Stimulated activated naive CD8-positive, alpha-beta T cell treated with anti-CD3 and anti-CD28 coated beads, Interleukin-15, amount 100 ng/mL, for 72 hours (primary cell): ENCODE results near the gene TEAD4.

ENCODE experiments used
- ATAC-seq: fragments of 150-1000 bp; cut with Tn5 transposase; 2 replicates; pipeline ENCODE4 v1.10.0; 2021; ENCODE audit warnings: mild to moderate bottlenecking, moderate library complexity
- DNase-seq, 2 donors: peaks; one replicate each; pipeline ENCODE4 v3.0.0; 2021 to 2022
- H3K27ac Mint-ChIP-seq, 2 donors: one replicate each; pipeline ENCODE4 v1.8.0; 2022; ENCODE audit warnings: mild to moderate bottlenecking in 2 of 2, mixed read lengths in 2 of 2, moderate library complexity in 2 of 2
- H3K27me3 Mint-ChIP-seq: one replicate; pipeline ENCODE4 v1.8.0; 2022; ENCODE audit warnings: mixed read lengths
- H3K4me1 Mint-ChIP-seq: one replicate; pipeline ENCODE4 v1.8.0; 2022; ENCODE audit warnings: mild to moderate bottlenecking, mixed read lengths
- H3K4me3 Mint-ChIP-seq, 2 donors: one replicate each; pipeline ENCODE4 v1.8.0; 2022; ENCODE audit warnings: mild to moderate bottlenecking in 2 of 2, mixed read lengths in 2 of 2, moderate library complexity in 1 of 2
- H3K9me3 Mint-ChIP-seq, 2 donors: one replicate each; pipeline ENCODE4 v1.8.0; 2022; ENCODE audit warnings: mixed read lengths in 2 of 2

Gene TEAD4

GRCh38 chr12:2955888-2956287 lies 3.3 kb upstream of the TEAD4 start:
- Mint-ChIP-seq H3K9me3 (no peaks in the 10 kb centered on the region), H3K27me3 (peaks cover 45% of the 10 kb centered on the region), H3K4me3 (no peak overlapping the region), H3K27ac (no peak overlapping the region), H3K4me1 (peaks cover 18% of the 10 kb centered on the region)
- DNase-seq (no peak), ATAC-seq (no peak)

GRCh38 chr12:2957816-2958431 lies 1.3 kb upstream of the TEAD4 start:
- H3K4me1 Mint-ChIP-seq, result peaks cover 25% of the 10 kb centered on the region
- no peak overlapping the region for H3K27ac Mint-ChIP-seq
- peak overlapping the region in 1 of 2 donors; percentile 81 for H3K4me3 Mint-ChIP-seq
- no peak for ATAC-seq
- H3K9me3 Mint-ChIP-seq, result no peaks in the 10 kb centered on the region
- peaks cover 62% of the 10 kb centered on the region for H3K27me3 Mint-ChIP-seq
- no peak for DNase-seq

GRCh38 chr12:2958432-2959191 lies 585 bp upstream of the TEAD4 start:
- no peak for DNase-seq
- Mint-ChIP-seq H3K4me3 (peak overlapping the region; percentile 81 to 85), H3K9me3 (no peaks in the 10 kb centered on the region), H3K4me1 (peaks cover 25% of the 10 kb centered on the region), H3K27ac (peak overlapping the region in 1 of 2 donors; percentile 59), H3K27me3 (peaks cover 69% of the 10 kb centered on the region)
- peak; percentile 19 for ATAC-seq

GRCh38 chr12:2959505-2960389 lies 550 bp downstream of the TEAD4 start:
- Mint-ChIP-seq H3K9me3 (no peaks in the 10 kb centered on the region), H3K27me3 (peaks cover 80% of the 10 kb centered on the region), H3K4me3 (peak overlapping the region; percentile 54 to 56), H3K27ac (no peak overlapping the region), H3K4me1 (peaks cover 25% of the 10 kb centered on the region)
- ATAC-seq (peak; percentile 55), DNase-seq (peak in 1 of 2 donors; percentile 23)

- Mint-ChIP-seq H3K4me1 (peaks cover 25% of the 10 kb centered on the region), H3K9me3 (no peaks in the 10 kb centered on the region), H3K27ac (no peak overlapping the region), H3K27me3 (peaks cover 84% of the 10 kb centered on the region), H3K4me3 (peak overlapping the region; percentile 54 to 56)
- peak; percentile 13 to 17 for DNase-seq
- ATAC-seq, result peak; percentile 70
These were observed 1.3 kb downstream of the TEAD4 start for GRCh38 chr12:2960390-2960956.

DNA sequence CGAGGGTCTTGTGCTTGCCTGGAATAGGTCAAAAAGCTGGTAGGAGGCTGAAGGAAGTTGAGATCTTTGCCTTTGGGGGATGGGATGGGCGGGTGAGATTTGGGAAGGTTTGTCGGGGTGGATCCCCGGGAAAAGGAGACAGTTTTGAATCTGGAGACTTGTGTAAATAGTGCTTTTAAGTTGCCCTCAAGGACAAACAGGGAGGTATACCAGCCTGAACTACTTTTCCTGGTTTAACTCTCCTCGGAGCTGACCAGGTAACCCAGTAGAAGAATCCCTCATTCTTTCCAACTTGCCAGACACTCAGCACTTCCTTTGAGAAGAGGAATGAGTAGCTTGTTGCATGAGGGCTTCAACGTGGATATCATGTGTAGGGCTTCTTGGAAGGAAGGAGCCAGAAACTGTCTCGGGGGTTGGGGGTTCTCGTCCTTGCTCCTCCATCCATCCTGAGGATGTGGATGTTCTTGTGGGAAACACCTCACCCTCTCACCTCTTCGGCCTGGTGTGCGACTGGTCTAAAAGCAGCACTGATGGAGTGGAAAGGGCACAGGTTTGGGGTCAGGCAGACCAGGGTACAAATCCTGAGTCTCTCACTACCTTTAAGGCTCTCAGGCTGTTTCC lies 1.9 kb downstream of the TEAD4 start:
- Mint-ChIP-seq H3K27ac (no peak overlapping the region), H3K9me3 (no peaks in the 10 kb centered on the region), H3K27me3 (peaks cover 88% of the 10 kb centered on the region), H3K4me3 (peak overlapping the region; percentile 54 to 56), H3K4me1 (peaks cover 25% of the 10 kb centered on the region)
- DNase-seq (no peak), ATAC-seq (no peak)

DNA sequence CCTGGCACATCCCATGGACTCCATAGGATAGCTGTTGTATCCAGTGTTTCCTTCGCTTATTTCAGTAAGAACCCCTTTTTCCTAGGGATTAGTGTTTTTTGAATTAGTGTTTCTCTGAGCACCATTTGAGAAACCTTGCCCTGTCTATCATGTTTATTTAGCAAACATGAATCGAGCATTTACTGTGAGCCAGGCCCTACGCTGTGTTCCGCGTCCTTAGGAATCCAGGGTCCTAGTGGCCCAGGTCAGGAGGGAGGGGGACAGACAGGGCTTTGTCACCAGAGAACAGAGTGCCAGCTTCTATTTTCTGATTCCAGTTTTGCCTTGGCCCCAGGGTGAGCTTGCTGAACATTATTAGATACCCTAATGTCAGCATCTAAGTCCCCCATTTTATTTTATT lies 2.5 kb downstream of the TEAD4 start:
- H3K27ac Mint-ChIP-seq, result no peak overlapping the region
- H3K27me3 Mint-ChIP-seq, result peaks cover 84% of the 10 kb centered on the region
- no peak for ATAC-seq
- H3K9me3 Mint-ChIP-seq, result no peaks in the 10 kb centered on the region
- no peak for DNase-seq
- H3K4me3 Mint-ChIP-seq, result no peak overlapping the region
- peaks cover 25% of the 10 kb centered on the region for H3K4me1 Mint-ChIP-seq

DNA sequence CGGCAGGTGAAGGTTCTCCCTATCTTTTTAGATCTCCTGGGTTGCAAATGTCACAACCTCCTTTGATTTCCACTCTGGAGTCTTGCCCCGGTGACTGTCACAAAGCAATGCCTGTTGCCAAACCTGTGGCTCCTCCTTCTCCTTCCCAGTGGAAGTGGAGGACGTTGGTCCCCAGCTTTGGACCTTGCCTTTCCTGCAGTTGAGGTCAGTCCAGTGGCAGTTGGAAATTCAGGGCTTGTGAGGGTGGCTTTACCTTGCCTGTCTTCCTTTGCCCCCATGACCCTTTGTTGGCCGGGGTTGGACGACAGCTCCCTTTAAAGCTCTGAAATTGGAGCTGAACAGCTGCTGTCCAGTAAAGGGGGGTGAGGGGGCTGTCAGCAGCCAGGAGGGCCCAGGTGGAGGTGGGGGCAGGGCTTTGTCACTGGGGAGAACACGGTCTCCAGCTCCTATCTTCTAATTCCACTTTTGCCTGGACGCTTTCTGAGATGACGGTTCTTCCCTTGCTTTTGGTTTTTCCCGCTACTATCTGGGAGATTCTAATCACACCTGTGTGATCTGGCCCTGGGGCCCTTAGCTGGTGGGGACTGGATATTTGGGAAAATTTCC lies 4.1 kb downstream of the TEAD4 start:
- peaks cover 24% of the 10 kb centered on the region for H3K4me1 Mint-ChIP-seq
- DNase-seq, result no peak
- no peak overlapping the region for H3K4me3 Mint-ChIP-seq
- peaks cover 69% of the 10 kb centered on the region for H3K27me3 Mint-ChIP-seq
- ATAC-seq, result no peak
- H3K27ac Mint-ChIP-seq, result no peak overlapping the region
- H3K9me3 Mint-ChIP-seq, result no peaks in the 10 kb centered on the region

DNA sequence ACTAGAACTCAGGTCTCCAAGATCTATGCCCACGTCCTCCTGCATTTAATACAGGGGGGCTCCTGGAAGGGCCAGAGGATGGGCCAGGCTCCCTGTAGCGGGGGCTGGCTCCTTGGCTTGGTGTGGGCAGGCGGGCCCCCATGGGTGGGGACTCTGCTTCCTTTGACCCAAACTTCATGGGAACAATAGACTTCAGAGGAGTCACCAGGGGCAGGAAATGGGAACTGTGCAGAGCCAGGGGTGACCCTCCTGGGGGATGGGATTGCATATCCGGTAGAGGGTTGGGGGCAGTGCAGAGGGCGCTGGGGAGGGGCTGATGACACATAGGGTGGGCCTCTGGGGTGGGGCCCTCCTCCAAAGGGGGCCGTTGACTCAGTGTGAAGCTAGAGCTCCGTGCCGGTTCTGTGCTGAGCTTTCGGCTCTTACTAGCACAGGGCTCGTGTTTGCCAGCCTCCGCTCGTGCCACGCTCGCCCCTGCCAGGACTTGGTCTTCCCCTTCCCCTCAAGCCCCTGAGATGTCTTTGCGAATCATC lies 4.6 kb downstream of the TEAD4 start:
- Mint-ChIP-seq H3K4me1 (peaks cover 19% of the 10 kb centered on the region), H3K4me3 (no peak overlapping the region), H3K9me3 (no peaks in the 10 kb centered on the region), H3K27me3 (peaks cover 63% of the 10 kb centered on the region), H3K27ac (no peak overlapping the region)
- ATAC-seq, result no peak
- DNase-seq, result no peak

DNA sequence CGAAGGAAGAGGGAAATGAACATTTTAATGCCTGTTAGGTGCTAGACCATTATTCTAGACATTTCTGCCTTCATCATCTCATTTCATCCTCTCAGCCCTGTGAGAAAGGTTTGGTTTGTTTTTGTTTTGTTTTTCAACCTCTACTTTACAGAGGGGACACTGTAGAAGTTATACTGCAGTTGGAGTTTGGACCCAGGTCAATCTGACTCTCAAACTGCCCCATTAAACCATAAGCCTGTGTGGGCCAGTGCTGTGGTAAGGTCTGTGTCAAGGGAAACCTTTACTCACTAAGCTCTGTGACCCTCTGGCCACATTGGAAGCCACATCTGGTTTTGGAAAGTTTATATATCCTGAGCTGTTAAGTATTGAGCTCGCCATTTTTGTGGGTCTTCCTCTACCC lies 8.5 kb downstream of the TEAD4 start:
- H3K4me1 Mint-ChIP-seq, result no peaks in the 10 kb centered on the region
- no peak for ATAC-seq
- peaks cover 46% of the 10 kb centered on the region for H3K27me3 Mint-ChIP-seq
- H3K9me3 Mint-ChIP-seq, result no peaks in the 10 kb centered on the region
- no peak for DNase-seq
- H3K4me3 Mint-ChIP-seq, result no peak overlapping the region
- no peak overlapping the region for H3K27ac Mint-ChIP-seq

- ATAC-seq (no peak), DNase-seq (no peak)
- H3K9me3 Mint-ChIP-seq, result no peaks in the 10 kb centered on the region
- H3K4me1 Mint-ChIP-seq, result no peaks in the 10 kb centered on the region
- no peak overlapping the region for H3K4me3 Mint-ChIP-seq
- no peak overlapping the region for H3K27ac Mint-ChIP-seq
- peaks cover 26% of the 10 kb centered on the region for H3K27me3 Mint-ChIP-seq
These were observed 11.5 kb downstream of the TEAD4 start for GRCh38 chr12:2970744-2971143.

- H3K4me3 Mint-ChIP-seq, result no peak overlapping the region
- ATAC-seq, result no peak
- DNase-seq, result no peak
- no peaks in the 10 kb centered on the region for H3K9me3 Mint-ChIP-seq
- peaks cover 20% of the 10 kb centered on the region for H3K27me3 Mint-ChIP-seq
- H3K4me1 Mint-ChIP-seq, result no peaks in the 10 kb centered on the region
- no peak overlapping the region for H3K27ac Mint-ChIP-seq
These were observed 14.4 kb downstream of the TEAD4 start for GRCh38 chr12:2973566-2973965.

DNA sequence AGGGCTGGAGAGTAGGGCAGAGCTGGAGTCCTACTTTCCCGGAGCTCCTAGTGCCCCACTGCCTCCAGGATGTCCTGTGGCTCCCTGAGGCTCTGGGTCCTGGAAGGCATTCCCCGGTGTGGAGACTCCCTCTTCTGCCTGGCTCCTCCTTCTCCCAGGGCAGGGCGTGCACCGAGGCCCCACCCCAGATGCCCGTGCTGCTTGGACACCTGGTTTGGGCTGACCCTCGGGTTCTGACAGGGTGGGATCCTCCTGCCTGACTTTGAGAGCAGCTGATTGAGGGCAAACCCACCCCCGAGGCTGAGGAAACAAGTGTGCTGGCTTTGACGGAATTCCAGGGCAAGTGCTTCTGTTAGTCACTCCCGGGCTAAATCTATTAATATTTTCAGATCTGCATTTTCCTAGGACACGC lies 15.4 kb downstream of the TEAD4 start:
- H3K27ac Mint-ChIP-seq, result no peak overlapping the region
- DNase-seq, result no peak
- no peaks in the 10 kb centered on the region for H3K9me3 Mint-ChIP-seq
- H3K4me1 Mint-ChIP-seq, result no peaks in the 10 kb centered on the region
- ATAC-seq, result no peak
- peaks cover 20% of the 10 kb centered on the region for H3K27me3 Mint-ChIP-seq
- H3K4me3 Mint-ChIP-seq, result no peak overlapping the region

DNA sequence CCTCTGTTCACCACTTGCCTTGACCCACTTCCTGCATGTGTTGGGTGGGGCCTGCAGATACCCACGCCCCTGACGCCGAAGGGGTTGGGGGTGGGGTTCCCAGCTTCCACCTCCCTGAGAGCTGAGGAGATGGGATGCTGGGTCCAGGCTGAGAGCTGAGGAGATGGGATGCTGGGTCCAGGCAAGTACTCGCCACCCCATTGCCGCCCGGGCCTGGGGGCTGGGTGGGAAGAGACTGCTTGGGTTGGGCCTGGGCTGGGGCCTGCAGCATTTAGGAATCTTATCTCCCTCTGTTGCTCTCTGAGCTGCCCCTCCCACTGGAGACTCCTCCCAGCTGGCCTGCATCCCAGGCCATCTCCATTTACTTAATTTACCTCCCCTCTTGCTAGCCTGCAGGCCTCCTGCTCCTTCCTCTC lies 17.4 kb downstream of the TEAD4 start:
- ATAC-seq, result no peak
- H3K9me3 Mint-ChIP-seq, result no peaks in the 10 kb centered on the region
- H3K27ac Mint-ChIP-seq, result peak overlapping the region in 1 of 2 donors; percentile 77
- no peak overlapping the region for H3K4me3 Mint-ChIP-seq
- no peak for DNase-seq
- no peaks in the 10 kb centered on the region for H3K4me1 Mint-ChIP-seq
- peaks cover 8% of the 10 kb centered on the region for H3K27me3 Mint-ChIP-seq
